IMR-90 (cell line): ENCODE results near the gene PRKCA.

ENCODE experiments used
- RAD21 ChIP-seq: IDR thresholded peaks from 2 replicates; pipeline ENCODE4 v1.6.1; 2012; ENCODE audit warnings: low read length, improper control_type of control experiment
- TF ChIP-seq, protein P1 (sequence below): conservative IDR thresholded peaks from 2 replicates; pipeline ENCODE4 v1.5.1; 2012; ENCODE audit warnings: mild to moderate bottlenecking, low read depth, low read length, improper control_type of control experiment

DNA sequence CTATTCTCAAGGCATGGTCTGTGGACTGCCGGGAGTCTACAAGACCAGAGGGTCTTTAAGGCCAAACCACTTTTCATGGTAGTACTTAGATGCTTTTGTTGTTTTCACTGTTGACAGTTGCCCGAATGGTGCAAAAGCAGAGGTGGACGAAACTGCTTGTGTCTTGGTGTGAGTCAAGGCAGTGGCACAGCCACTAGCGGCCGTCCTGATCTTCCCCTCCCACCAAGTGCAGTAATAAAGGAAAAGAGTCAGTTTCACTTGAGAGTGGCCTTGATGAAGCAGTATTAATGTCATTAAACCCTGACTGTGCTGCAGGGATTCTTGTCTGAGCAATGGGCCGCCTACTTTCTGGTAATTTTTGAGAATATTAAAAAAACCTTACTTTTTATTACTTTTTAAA, 109.1 kb downstream of the PRKCA start:
- TF ChIP-seq, protein P1, sequence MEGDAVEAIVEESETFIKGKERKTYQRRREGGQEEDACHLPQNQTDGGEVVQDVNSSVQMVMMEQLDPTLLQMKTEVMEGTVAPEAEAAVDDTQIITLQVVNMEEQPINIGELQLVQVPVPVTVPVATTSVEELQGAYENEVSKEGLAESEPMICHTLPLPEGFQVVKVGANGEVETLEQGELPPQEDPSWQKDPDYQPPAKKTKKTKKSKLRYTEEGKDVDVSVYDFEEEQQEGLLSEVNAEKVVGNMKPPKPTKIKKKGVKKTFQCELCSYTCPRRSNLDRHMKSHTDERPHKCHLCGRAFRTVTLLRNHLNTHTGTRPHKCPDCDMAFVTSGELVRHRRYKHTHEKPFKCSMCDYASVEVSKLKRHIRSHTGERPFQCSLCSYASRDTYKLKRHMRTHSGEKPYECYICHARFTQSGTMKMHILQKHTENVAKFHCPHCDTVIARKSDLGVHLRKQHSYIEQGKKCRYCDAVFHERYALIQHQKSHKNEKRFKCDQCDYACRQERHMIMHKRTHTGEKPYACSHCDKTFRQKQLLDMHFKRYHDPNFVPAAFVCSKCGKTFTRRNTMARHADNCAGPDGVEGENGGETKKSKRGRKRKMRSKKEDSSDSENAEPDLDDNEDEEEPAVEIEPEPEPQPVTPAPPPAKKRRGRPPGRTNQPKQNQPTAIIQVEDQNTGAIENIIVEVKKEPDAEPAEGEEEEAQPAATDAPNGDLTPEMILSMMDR, result no peak
- TF ChIP-seq RAD21, result no peak
